NCI-H2196 (cell line): Measurements from ENCODE around the gene RNF121.

Source experiments
- DNase-seq: peaks from one replicate; lab custom pipeline; 2025; ENCODE audit not compliant: unreplicated experiment; lab: John Stamatoyannopoulos, UW

Gene RNF121

GRCh38 chr11:71987521-71987920 lies 58.7 kb downstream of the RNF121 start:
- no peak for DNase-seq

DNA sequence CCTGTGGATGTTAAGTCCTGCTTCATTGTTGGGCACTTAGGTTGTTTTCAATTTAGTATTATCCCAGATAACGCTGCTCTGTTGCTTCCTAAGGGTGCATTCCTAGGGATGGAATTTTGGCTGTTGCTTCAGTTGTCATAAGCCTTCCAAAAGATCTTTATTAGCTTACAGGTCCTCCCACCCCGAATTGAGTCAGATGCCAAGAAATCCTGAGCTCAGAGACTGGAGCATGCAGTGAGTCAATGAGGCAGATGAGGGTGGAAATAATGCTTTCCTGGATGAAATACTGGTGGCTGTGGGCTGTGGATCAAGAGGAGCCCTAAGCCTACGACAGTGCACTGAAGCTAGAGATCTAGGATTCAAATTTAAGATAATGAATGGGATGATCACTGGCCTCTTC lies 59.2 kb downstream of the RNF121 start:
- no peak for DNase-seq

DNA sequence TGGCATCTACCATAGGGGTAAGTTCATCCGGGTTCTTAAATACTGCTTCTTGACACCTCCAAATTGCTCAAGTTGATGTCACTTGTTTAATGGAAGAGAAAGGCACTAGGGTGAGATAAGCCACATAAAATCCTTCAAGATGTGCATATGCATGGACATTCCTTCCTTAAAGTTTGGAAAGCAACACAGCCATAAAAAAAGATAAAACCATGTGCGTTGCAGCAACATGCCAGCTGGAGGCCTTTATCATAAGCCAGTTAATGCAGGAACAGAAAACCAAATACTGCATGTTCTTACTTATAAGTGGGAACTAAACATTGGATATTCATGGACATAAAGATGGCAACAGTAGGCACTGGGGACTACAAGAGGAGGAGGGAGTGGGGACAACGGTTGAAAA lies 61.9 kb downstream of the RNF121 start:
- no peak for DNase-seq

- no peak for DNase-seq
These were observed 62.6 kb downstream of the RNF121 start for GRCh38 chr11:71991494-71991893.

DNA sequence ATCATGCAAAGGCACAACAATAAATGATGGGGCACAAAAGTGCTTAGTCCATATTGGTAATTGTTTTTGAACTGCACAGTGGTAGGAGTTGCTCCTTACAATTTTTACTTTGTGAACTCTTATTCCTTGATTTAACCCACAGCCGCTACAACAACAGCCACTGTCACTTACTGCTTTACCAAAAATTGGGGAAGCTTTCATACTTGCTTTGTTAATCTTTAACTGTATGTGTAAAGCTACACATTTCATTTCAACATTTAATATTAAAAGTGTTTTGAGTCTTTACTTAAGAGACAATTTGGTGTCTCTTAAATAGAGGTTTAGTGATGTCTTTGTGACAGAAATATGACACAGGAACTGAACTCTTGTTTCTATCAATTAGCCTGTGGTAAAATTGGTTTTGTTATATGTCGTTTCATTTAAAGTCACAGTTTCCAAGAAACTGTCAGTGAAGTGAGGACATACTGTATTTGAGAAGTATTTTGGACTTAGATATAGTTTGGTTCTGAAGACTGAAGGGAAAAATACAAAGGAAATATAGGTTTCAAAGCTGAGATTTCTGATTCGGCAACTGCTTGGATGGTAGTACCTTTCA lies 63.4 kb downstream of the RNF121 start:
- no peak for DNase-seq

- DNase-seq, result no peak
These were observed 65.9 kb downstream of the RNF121 start for GRCh38 chr11:71994786-71995185.

GRCh38 chr11:71995726-71996291 lies 67.0 kb downstream of the RNF121 start:
- DNase-seq, result no peak

DNA sequence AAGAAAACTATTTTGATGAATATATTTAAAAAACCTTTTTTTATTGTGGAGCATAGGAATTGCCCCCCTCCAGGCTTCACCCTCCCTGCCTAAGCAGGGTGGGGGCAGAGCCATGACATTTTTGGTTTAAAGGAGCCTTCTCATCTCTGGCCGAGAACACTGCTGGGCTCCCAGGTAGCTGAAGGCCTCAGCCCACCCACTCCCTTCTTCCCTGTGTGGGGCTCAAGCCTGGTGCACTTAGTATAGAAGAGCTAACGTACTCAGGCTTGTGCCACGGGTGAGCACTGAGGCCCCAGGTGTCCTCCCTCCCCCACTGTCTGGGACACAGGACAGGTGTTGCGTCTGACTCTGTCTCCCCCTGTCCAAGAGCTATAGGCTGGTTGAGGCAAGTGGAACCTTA lies 67.7 kb downstream of the RNF121 start:
- DNase-seq, result no peak

DNA sequence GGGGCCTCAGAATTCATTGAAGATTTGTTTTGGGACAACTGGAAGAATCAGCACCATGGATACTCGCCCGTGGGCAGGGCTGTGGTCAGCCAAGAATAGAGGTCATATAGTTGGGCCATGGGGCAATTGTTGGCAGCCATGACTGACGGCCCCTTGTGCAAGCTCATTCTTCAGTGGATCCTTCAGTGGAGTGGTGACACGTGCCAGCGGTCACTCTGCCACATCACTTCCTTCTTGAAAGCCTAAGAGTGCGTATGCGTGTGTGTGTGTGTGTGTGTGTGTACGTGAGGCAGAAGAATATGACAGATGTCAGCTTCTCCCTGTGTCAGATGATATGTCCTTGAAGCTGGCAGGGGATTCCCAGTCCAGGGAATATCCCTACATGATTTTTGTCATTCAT lies 68.1 kb downstream of the RNF121 start:
- no peak for DNase-seq

DNA sequence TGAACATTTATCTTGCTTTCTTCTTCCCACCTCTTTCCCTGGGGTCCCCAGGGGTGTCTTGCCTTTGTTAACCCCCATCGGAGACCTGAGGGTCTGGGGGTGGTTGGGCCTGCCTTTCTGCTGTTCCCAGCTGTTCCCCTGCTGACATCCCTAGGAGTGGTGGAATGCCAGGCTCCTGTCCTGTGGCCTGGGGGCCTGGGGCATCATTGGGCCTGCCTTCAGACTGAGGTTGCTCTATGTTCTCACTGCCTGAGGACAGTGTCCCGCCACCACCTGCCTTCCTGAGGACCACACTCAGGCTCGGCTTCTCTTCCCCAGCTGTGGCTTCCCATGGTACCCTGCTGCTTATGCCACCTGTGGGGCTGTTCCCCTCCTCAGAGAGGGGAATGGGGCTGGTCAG lies 68.7 kb downstream of the RNF121 start:
- no peak for DNase-seq

GRCh38 chr11:71998061-71998460 lies 69.2 kb downstream of the RNF121 start:
- no peak for DNase-seq

DNA sequence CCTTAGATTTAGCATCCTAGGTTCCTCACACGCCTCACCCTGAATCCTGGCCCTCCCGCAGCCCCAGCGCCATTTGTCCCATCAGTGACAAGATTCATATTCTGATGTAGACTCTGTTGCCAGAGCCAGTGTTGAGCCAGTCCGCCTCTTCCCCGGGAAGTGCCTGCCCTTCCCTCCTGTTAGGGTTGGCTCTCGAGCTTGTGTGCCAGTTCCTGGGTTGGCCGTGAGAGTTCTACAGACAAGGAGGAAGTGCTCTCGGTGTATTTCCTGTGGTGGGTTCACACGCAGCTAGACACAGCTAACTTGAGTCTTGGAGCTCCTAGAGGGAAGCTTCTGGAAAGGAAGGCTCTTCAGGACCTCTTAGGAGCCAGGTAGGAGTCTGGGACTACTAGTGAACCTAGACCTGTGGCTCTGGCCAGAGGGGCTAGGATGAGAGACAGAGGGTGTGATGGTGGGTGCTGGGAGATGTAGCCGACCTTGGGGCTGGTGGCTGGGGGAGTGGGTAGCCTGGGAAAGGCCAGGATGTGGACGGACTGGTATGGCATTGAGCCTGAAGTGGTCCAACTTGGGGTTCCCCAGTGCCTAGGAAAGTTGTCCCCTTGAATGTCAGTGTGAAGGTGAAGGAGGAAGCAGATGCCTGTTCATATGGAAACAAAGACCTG lies 69.9 kb downstream of the RNF121 start, which contains the start of gene IL18BP:
IL18BP (plus strand) TSS at position 261 of the 662 bp plus-strand sequence. CDS start 1,076 bp downstream, outside the sequence.
- no peak for DNase-seq

- no peak for DNase-seq
These were observed 70.5 kb downstream of the RNF121 start for GRCh38 chr11:71999362-71999761.

- no peak for DNase-seq
These were observed 71.0 kb downstream of the RNF121 start for GRCh38 chr11:71999798-72000197.

DNA sequence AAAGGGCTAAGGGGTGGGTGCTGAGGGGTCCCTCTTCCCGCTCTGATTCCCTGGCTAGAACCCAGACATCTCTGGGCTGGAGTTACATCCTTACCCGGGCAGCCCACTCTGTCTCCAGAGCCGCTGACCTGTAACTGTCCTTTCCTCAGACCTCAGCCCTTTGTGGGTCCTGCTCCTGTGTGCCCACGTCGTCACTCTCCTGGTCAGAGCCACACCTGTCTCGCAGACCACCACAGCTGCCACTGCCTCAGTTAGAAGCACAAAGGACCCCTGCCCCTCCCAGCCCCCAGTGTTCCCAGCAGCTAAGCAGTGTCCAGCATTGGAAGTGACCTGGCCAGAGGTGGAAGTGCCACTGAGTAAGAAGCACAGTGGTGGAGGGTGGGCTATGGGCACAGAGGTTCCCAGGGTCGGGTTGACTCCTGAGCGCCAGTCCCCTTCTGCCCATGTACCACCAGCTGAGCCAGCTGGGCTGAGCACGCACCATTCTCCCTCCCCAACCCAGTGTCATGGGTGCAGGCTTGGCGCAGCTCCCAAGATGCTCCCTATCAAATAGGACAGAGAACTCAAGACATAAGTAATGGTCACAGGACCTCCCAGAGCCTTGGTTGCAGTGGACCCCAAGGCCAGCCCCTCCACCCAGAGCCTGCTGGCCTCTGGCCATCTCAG lies 71.5 kb downstream of the RNF121 start:
- DNase-seq, result no peak

- DNase-seq, result no peak
These were observed 72.4 kb downstream of the RNF121 start for GRCh38 chr11:72001285-72001684.

- DNase-seq, result no peak
These were observed 73.2 kb downstream of the RNF121 start for GRCh38 chr11:72001834-72002591.

DNA sequence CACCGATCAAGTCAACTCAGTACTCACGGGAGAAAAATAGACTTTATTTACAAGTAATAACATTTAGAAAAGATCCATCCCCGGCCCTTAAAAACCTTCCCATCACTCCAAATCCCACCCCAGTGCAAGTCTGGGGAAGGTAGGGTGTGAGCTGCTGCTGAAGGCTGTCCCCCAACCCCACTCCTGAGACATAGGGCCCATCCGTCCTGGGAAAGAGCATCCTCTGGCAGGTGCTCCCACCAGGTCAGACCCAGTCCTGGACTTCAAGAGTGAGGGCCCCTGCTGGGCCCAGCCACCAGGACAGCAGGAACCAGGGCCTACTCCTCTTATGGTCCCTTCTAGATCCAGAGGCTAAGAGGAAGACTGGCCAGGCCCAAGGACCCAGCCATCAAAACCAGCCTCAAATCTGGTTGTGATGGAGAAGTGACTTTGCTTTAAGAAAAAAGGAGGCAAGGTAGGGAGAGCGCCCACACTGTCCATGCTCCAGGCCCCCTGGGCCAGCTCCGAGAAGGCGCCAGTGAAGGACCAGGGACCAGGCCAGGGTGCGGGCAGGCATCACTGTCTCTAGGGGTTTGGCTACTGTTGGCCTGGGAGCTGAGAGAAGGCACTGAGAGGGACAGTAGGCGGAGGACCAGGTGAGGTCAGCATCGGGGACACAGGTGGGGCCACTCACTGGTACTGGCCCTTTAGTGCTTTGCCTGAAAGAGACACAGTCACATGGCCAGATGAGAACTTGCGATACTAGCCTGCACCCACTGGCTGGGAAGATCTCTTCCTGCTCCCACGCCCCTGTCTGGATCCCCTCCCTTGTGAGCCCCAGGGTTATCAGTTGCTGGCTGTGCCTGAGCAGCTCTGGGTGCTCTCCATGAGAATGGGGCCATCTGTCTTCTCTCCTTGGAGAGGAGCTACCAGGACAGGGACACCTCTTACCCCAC lies 74.3 kb downstream of the RNF121 start:
- no peak for DNase-seq

DNA sequence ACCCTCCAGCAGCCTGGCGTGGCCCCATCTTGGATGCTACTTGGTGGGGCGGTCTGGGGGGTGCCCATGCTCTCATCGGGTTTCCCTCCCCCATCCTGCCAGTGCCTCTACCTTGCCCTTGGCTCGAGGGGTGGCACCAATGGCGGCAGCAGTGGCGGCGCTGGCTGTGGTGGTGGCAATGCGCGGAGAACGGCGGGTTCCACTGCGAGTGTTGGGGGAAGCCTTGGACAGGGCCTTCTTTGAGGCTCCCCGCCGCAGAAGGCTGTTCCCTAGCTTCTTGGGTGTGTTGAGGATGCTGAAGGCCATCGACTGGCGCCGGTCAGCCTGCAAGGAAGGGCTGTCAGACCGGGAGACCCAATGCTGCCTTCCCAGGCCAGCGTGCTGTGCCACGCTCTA lies 74.9 kb downstream of the RNF121 start:
- no peak for DNase-seq
